Measurements from ENCODE around the gene MSH2. TPM values are rescaled to one million over a fixed set of nuclear protein-coding genes. Genes with fewer than 3 reads are reported as not detected.
A peak's percentile ranks its signal among the peaks of the same experiment; 100 is the strongest.

MSH2 gene
- total and polyA plus RNA-seq, 2 of the 13 experiments (the other 11 are each of a cell fraction or from before 2014, with no cell fraction given), result 19.9 to 76.3 TPM

GRCh38 chr2:47373747-47374146 is 29.2 kb upstream of the MSH2 start (continued):
- TF ChIP-seq DMAP1 (CRISPR knock-in tag; IDR thresholded peaks at IDR 0.05) (no peak), NFATC3 (CRISPR knock-in tag; IDR thresholded peaks at IDR 0.05) (no peak), RELA (CRISPR knock-in tag; IDR thresholded peaks at IDR 0.05) (no peak), MIXL1 (CRISPR knock-in tag; IDR thresholded peaks at IDR 0.05) (peak; percentile 56; the same call in 1 of the 2 replicates), MIER2 (CRISPR knock-in tag; IDR thresholded peaks at IDR 0.05) (0 out of 2 replicates have a peak, but pooled peaks have one; percentile 36), ZNF160 (CRISPR knock-in tag; IDR thresholded peaks at IDR 0.05) (no peak), GATAD2A (CRISPR knock-in tag; IDR thresholded peaks at IDR 0.05) (peak; percentile 67), CBX1 (IDR thresholded peaks at IDR 0.05; ENCODE audit: low read depth) (no peak), ZKSCAN8 (CRISPR knock-in tag; IDR thresholded peaks at IDR 0.05; ENCODE audit: borderline replicate concordance) (peak; percentile 53; the same call in 1 of the 2 replicates), ZBED4 (CRISPR knock-in tag; IDR thresholded peaks at IDR 0.05; ENCODE audit: borderline replicate concordance) (peak; percentile 50; the same call in 1 of the 2 replicates), KMT2B (CRISPR knock-in tag; IDR thresholded peaks at IDR 0.05) (no peak), KLF11 (CRISPR knock-in tag; IDR thresholded peaks at IDR 0.05) (0 out of 2 replicates have a peak, but pooled peaks have one; percentile 56), MTA1 (CRISPR knock-in tag; IDR thresholded peaks at IDR 0.05; ENCODE audit: borderline replicate concordance) (no peak), MYPOP (CRISPR knock-in tag; IDR thresholded peaks at IDR 0.05) (no peak), SNAPC2 (CRISPR knock-in tag; IDR thresholded peaks at IDR 0.05) (no peak), SOX13 (IDR thresholded peaks at IDR 0.05) (no peak), SOX13 (CRISPR knock-in tag; conservative IDR thresholded peaks at IDR 0.05 in 1 of 2, IDR thresholded peaks at IDR 0.05 in 1 of 2) (peak in 1 of 2 experiments; percentile 47; a peak in 1 of 4 replicates), ZNF878 (CRISPR knock-in tag; IDR thresholded peaks at IDR 0.05) (no peak), MAZ (IDR thresholded peaks at IDR 0.05; ENCODE audit: borderline replicate concordance, low read depth, low read length) (no peak), MAZ (CRISPR knock-in tag; IDR thresholded peaks at IDR 0.05; ENCODE audit: low read depth) (no peak), HNRNPLL (IDR thresholded peaks at IDR 0.05; ENCODE audit: low read depth, low read length, poor library complexity, severe bottlenecking) (no peak), HMG20A (CRISPR knock-in tag; IDR thresholded peaks at IDR 0.05; ENCODE audit: borderline replicate concordance) (peak; percentile 16; the same call in 1 of the 2 replicates), ZNF740 (CRISPR knock-in tag; IDR thresholded peaks at IDR 0.05) (no peak), ARNT (IDR thresholded peaks at IDR 0.05) (no peak), ZNF558 (CRISPR knock-in tag; IDR thresholded peaks at IDR 0.05; ENCODE audit: borderline replicate concordance) (no peak), ATF5 (CRISPR knock-in tag; IDR thresholded peaks at IDR 0.05; ENCODE audit: low read depth) (no peak), PHF8 (CRISPR knock-in tag; IDR thresholded peaks at IDR 0.05) (no peak), ZBTB20 (CRISPR knock-in tag; IDR thresholded peaks at IDR 0.05; ENCODE audit: borderline replicate concordance, low read depth) (no peak)
